H9 (cell line): Measurements from ENCODE around the gene SLCO2A1. TPM values are rescaled to one million over a fixed set of nuclear protein-coding genes. Genes with fewer than 3 reads are reported as not detected.

Source experiments
- DNase-seq: peaks from one replicate; pipeline ENCODE4 v3.0.0-alpha.2; 2017
- H2AFZ ChIP-seq: one replicate; pipeline ENCODE4 v1.6.1; 2013; ENCODE audit warnings: mild to moderate bottlenecking, low read length, control low read depth, moderate library complexity
- H2AK5ac ChIP-seq: 2 replicates; pipeline ENCODE4 v1.6.1; 2013; ENCODE audit warnings: low read length, control low read depth, mixed read lengths; ENCODE audit not compliant: insufficient read length
- H2BK120ac ChIP-seq: one replicate; pipeline ENCODE4 v1.6.1; 2013; ENCODE audit warnings: low read depth, mild to moderate bottlenecking, low read length, control low read depth, inconsistent platforms; ENCODE audit not compliant: poor library complexity, severe bottlenecking
- H2BK12ac ChIP-seq: 2 replicates; pipeline ENCODE4 v1.6.1; 2013; ENCODE audit warnings: low read length, control low read depth, mixed read lengths, low read depth; ENCODE audit not compliant: insufficient read length
- H2BK15ac ChIP-seq: 2 replicates; pipeline ENCODE4 v1.6.1; 2013; ENCODE audit warnings: low read depth, low read length, control low read depth
- H2BK20ac ChIP-seq: one replicate; pipeline ENCODE4 v1.6.1; 2013; ENCODE audit warnings: low read depth, mild to moderate bottlenecking, low read length, control low read depth, inconsistent platforms; ENCODE audit not compliant: poor library complexity, severe bottlenecking
- H2BK5ac ChIP-seq: 2 replicates; pipeline ENCODE4 v1.6.1; 2013; ENCODE audit warnings: low read length, control low read depth, mixed read lengths; ENCODE audit not compliant: insufficient read length
- H3K14ac ChIP-seq: 2 replicates; pipeline ENCODE4 v1.6.1; 2013; ENCODE audit warnings: low read length, control low read depth; ENCODE audit not compliant: insufficient read depth
- H3K18ac ChIP-seq: 2 replicates; pipeline ENCODE4 v1.6.1; 2013; ENCODE audit warnings: low read depth, mild to moderate bottlenecking, mixed read lengths, low read length, control low read depth; ENCODE audit not compliant: insufficient read length
- H3K23ac ChIP-seq: 2 replicates; pipeline ENCODE4 v1.6.1; 2013; ENCODE audit warnings: low read length, control low read depth, mixed read lengths, low read depth; ENCODE audit not compliant: insufficient read length
- H3K23me2 ChIP-seq: 2 replicates; pipeline ENCODE4 v1.6.1; 2013; ENCODE audit warnings: low read depth, mild to moderate bottlenecking, mixed read lengths, low read length, control low read depth; ENCODE audit not compliant: insufficient read length, poor library complexity, severe bottlenecking
- H3K27ac ChIP-seq: 2 replicates; pipeline ENCODE4 v1.5.1; 2013; ENCODE audit warnings: low read length, control low read depth, mixed read lengths, low read depth; ENCODE audit not compliant: insufficient read length
- H3K27me3 ChIP-seq: 2 replicates; pipeline ENCODE4 v1.6.1; 2013; ENCODE audit warnings: low read length, control low read depth, inconsistent platforms; ENCODE audit not compliant: insufficient read depth
- H3K4ac ChIP-seq: 2 replicates; pipeline ENCODE4 v1.6.1; 2013; ENCODE audit warnings: low read depth, mild to moderate bottlenecking, control low read depth, inconsistent platforms, low read length, moderate library complexity
- H3K4me1 ChIP-seq: 2 replicates; pipeline ENCODE4 v1.6.1; 2013; ENCODE audit warnings: low read length, control low read depth, inconsistent platforms; ENCODE audit not compliant: insufficient read depth
- H3K4me2 ChIP-seq: 2 replicates; pipeline ENCODE4 v1.6.1; 2013; ENCODE audit warnings: low read length, control low read depth, mixed read lengths; ENCODE audit not compliant: insufficient read length, insufficient read depth
- H3K56ac ChIP-seq: 2 replicates; pipeline ENCODE4 v1.6.1; 2013; ENCODE audit warnings: low read depth, mild to moderate bottlenecking, mixed read lengths, low read length, control low read depth; ENCODE audit not compliant: insufficient read length
- H3K79me1 ChIP-seq: 2 replicates; pipeline ENCODE4 v1.6.1; 2013; ENCODE audit warnings: low read depth, mild to moderate bottlenecking, moderate library complexity, low read length, control low read depth, inconsistent platforms; ENCODE audit not compliant: insufficient read depth, poor library complexity, severe bottlenecking
- H3K79me2 ChIP-seq: 2 replicates; pipeline ENCODE4 v1.6.1; 2013; ENCODE audit warnings: low read length, control low read depth, inconsistent platforms; ENCODE audit not compliant: insufficient read depth
- H3K9ac ChIP-seq: 2 replicates; pipeline ENCODE4 v1.6.1; 2013; ENCODE audit warnings: low read length, control low read depth, mixed read lengths; ENCODE audit not compliant: insufficient read length; ENCODE audit errors: extremely low read depth
- H3K9me3 ChIP-seq: one replicate; pipeline ENCODE4 v1.6.1; 2013; ENCODE audit warnings: low read depth, low read length, inconsistent platforms; ENCODE audit not compliant: control insufficient read depth
- H3T11ph ChIP-seq: one replicate; pipeline ENCODE4 v1.6.1; 2013; ENCODE audit warnings: mild to moderate bottlenecking, low read length, control low read depth, inconsistent platforms
- H4K20me1 ChIP-seq: one replicate; pipeline ENCODE4 v1.6.1; 2013; ENCODE audit not compliant: control insufficient read depth, insufficient read length, insufficient read depth
- H4K5ac ChIP-seq: 2 replicates; pipeline ENCODE4 v1.6.1; 2013; ENCODE audit warnings: low read depth, mild to moderate bottlenecking, mixed read lengths, low read length, control low read depth; ENCODE audit not compliant: insufficient read length
- H4K8ac ChIP-seq: replicated peaks from 2 replicates; pipeline ENCODE4 v1.6.1; 2013; ENCODE audit warnings: low read length, control low read depth, mixed read lengths, low read depth; ENCODE audit not compliant: insufficient read length
- H4K91ac ChIP-seq: 2 replicates; pipeline ENCODE4 v1.6.1; 2013; ENCODE audit warnings: low read depth, mild to moderate bottlenecking, moderate library complexity, mixed read lengths, low read length, control low read depth; ENCODE audit not compliant: insufficient read length
- H3K27ac Mint-ChIP-seq, 3 experiments: 2 replicates in 2 of 3; 3 replicates in 1 of 3; pipeline ENCODE4 v1.8.0; 2020 to 2021; ENCODE audit warnings: mixed read lengths in 3 of 3, mild to moderate bottlenecking in 1 of 3, moderate library complexity in 1 of 3
- H3K27me3 Mint-ChIP-seq: 2 replicates; pipeline ENCODE4 v1.8.0; 2021; ENCODE audit warnings: low read depth, mild to moderate bottlenecking, moderate library complexity, mixed read lengths
- H3K36me3 Mint-ChIP-seq, 3 experiments: 2 replicates in 2 of 3; 3 replicates in 1 of 3; pipeline ENCODE4 v1.8.0; 2020 to 2021; ENCODE audit warnings: low read depth in 3 of 3, mixed read lengths in 3 of 3; ENCODE audit not compliant: insufficient read depth in 1 of 3
- H3K4me1 Mint-ChIP-seq, 2 experiments: 2 replicates each; pipeline ENCODE4 v1.8.0; 2020; ENCODE audit warnings: mixed read lengths in 2 of 2
- H3K4me3 Mint-ChIP-seq, 2 experiments: 2 replicates in 1 of 2; 3 replicates in 1 of 2; pipeline ENCODE4 v1.8.0; 2020 to 2021; ENCODE audit warnings: mild to moderate bottlenecking in 2 of 2, mixed read lengths in 2 of 2, moderate library complexity in 1 of 2
- H3K9me3 Mint-ChIP-seq, 2 experiments: 2 replicates in 1 of 2; 3 replicates in 1 of 2; pipeline ENCODE4 v1.8.0; 2020; ENCODE audit warnings: mild to moderate bottlenecking in 2 of 2, mixed read lengths in 2 of 2, moderate library complexity in 1 of 2
- total RNA-seq: library from RNA; stranded (reverse); gene quantifications from 2 replicates; pipeline ENCODE4 v1.2.1, GENCODE V29; 2021
- TF ChIP-seq, protein P1 (sequence below): fragments of 200-600 bp; sonication (generic); conservative IDR thresholded peaks from 3 replicates; pipeline ENCODE4 v1.8.0; 2021; ENCODE audit warnings: antibody characterized with exemption, mild to moderate bottlenecking

The SLCO2A1 gene
- total RNA-seq, 1 experiment from 2014 or later, result 0.98 TPM

- H3K36me3 Mint-ChIP-seq, result no peaks in the 10 kb centered on the region
- Histone ChIP-seq H3K18ac (no peak overlapping the region), H3K23ac (no peak overlapping the region), H2BK20ac (no peak overlapping the region), H4K20me1 (no peaks in the 10 kb centered on the region), H3K9ac (no peak overlapping the region), H4K91ac (no peak overlapping the region), H3K9me3 (no peaks in the 10 kb centered on the region), H3K79me2 (no peaks in the 10 kb centered on the region), H4K8ac (no peak overlapping the region), H2BK12ac (no peak overlapping the region), H3K4me2 (no peak overlapping the region), H3K56ac (no peak overlapping the region), H3K79me1 (no peaks in the 10 kb centered on the region), H3K23me2 (no peaks in the 10 kb centered on the region), H2AFZ (no peak overlapping the region), H3T11ph (no peak overlapping the region), H2AK5ac (no peak overlapping the region), H3K27ac (no peak overlapping the region), H3K4me1 (no peaks in the 10 kb centered on the region), H2BK5ac (no peak overlapping the region), H2BK15ac (no peak overlapping the region), H2BK120ac (no peak overlapping the region), H3K14ac (no peak overlapping the region), H3K27me3 (no peaks in the 10 kb centered on the region), H4K5ac (no peak overlapping the region), H3K4ac (no peak overlapping the region)
- H3K4me1 Mint-ChIP-seq, result peaks cover 6 to 7% of the 10 kb centered on the region in 2 experiments
- TF ChIP-seq, protein P1, sequence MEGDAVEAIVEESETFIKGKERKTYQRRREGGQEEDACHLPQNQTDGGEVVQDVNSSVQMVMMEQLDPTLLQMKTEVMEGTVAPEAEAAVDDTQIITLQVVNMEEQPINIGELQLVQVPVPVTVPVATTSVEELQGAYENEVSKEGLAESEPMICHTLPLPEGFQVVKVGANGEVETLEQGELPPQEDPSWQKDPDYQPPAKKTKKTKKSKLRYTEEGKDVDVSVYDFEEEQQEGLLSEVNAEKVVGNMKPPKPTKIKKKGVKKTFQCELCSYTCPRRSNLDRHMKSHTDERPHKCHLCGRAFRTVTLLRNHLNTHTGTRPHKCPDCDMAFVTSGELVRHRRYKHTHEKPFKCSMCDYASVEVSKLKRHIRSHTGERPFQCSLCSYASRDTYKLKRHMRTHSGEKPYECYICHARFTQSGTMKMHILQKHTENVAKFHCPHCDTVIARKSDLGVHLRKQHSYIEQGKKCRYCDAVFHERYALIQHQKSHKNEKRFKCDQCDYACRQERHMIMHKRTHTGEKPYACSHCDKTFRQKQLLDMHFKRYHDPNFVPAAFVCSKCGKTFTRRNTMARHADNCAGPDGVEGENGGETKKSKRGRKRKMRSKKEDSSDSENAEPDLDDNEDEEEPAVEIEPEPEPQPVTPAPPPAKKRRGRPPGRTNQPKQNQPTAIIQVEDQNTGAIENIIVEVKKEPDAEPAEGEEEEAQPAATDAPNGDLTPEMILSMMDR, result no peak
- peaks cover 3% of the 10 kb centered on the region in 2 experiments; a peak in 2 of 5 replicates for H3K9me3 Mint-ChIP-seq
- H3K27me3 Mint-ChIP-seq, result peaks cover 4% of the 10 kb centered on the region; the same call in 1 of the 2 replicates
- no peak overlapping the region for H3K27ac Mint-ChIP-seq
- DNase-seq, result no peak
- H3K4me3 Mint-ChIP-seq, result no peak overlapping the region
Observed at GRCh38 chr3:133917144-133917543, 112.6 kb downstream of the SLCO2A1 start.
